Endothelial cell of umbilical vein (primary cell): ENCODE data around the gene GPR18. TPM values are rescaled to one million over a fixed set of nuclear protein-coding genes. Genes with fewer than 3 reads are reported as not detected.
"Not testable (repeated sequence)": the region's sequence is repeated elsewhere in the genome, so short reads cannot be mapped to it uniquely, and the experiment has no call there.

ENCODE experiments used
- BruUV-seq: library from RNA; stranded (reverse); fragments of 400-500 nt; replicated peaks from 2 replicates; lab custom pipeline; 2021; lab: Mats Ljungman, UMichigan
- CTCF ChIA-PET: fragments of 300-600, 350-600 bp; sonication (Branson Sonifier 250); formaldehyde crosslinking; loops from one replicate; lab custom pipeline; 2021; ENCODE audit warnings: antibody characterized with exemption, inconsistent platforms; lab: Charles Lee
- POLR2A ChIA-PET: fragments of 300-600, 350-600 bp; sonication (Branson Sonifier 250); formaldehyde crosslinking; loops from one replicate; lab custom pipeline; 2021; ENCODE audit warnings: antibody characterized with exemption, inconsistent platforms; lab: Charles Lee
- DNase-seq: peaks from one replicate; pipeline ENCODE4 v3.0.0-alpha.2; 2011; ENCODE audit warnings: low read depth, low spot score
- FAIRE-seq: peaks from 2 replicates; lab custom pipeline; 2011; peaks lifted over from hg19 to GRCh38; lab: Jason Lieb, UNC
- H2AFZ ChIP-seq: 2 replicates; pipeline ENCODE4 v1.6.0; 2012; ENCODE audit warnings: low read depth, low read length, control low read depth, inconsistent platforms
- H3K27ac ChIP-seq: 2 replicates; pipeline ENCODE4 v1.5.1; 2011; ENCODE audit warnings: low read depth, mild to moderate bottlenecking, control low read depth, low read length, moderate library complexity; ENCODE audit not compliant: insufficient read depth
- H3K27me3 ChIP-seq, 2 experiments: 2 replicates each; pipeline versions ENCODE4 v1.6.0 to v1.6.1; 2011; ENCODE audit warnings: low read length in 2 of 2, mixed read lengths in 1 of 2; ENCODE audit not compliant: control insufficient read depth in 2 of 2, insufficient read depth in 2 of 2
- H3K36me3 ChIP-seq, 2 experiments: 2 replicates in 1 of 2; 3 replicates in 1 of 2; pipeline ENCODE4 v1.5.1; 2011; ENCODE audit warnings: low read length in 2 of 2, mild to moderate bottlenecking in 1 of 2, moderate library complexity in 1 of 2; ENCODE audit not compliant: control insufficient read depth in 2 of 2, insufficient read depth in 2 of 2; ENCODE audit errors: extremely low read depth in 1 of 2
- H3K4me1 ChIP-seq: 3 replicates; pipeline ENCODE4 v1.5.1; 2011; ENCODE audit warnings: mild to moderate bottlenecking, low read length; ENCODE audit not compliant: control insufficient read depth, insufficient read depth; ENCODE audit errors: extremely low read depth
- H3K4me2 ChIP-seq: 2 replicates; pipeline ENCODE4 v1.6.1; 2011; ENCODE audit warnings: low read length, control low read depth, mixed read lengths; ENCODE audit not compliant: insufficient read depth
- H3K4me3 ChIP-seq, 3 experiments: fragments of 200-600 bp in 1 of 3; sonication (generic), shearing (Covaris generic) in 1 of 3; replicated peaks in 1 of 3; 2 replicates each; pipeline ENCODE4 v1.5.1; 2011 to 2016; ENCODE audit warnings: control low read depth in 3 of 3, low read length in 3 of 3, mild to moderate bottlenecking in 2 of 3, inconsistent platforms in 1 of 3, low read depth in 1 of 3, moderate library complexity in 1 of 3; ENCODE audit not compliant: insufficient read depth in 1 of 3
- H3K79me2 ChIP-seq: 2 replicates; pipeline ENCODE4 v1.6.0; 2012; ENCODE audit warnings: low read length, inconsistent platforms; ENCODE audit not compliant: control insufficient read depth, insufficient read depth
- H3K9ac ChIP-seq: replicated peaks from 2 replicates; pipeline ENCODE3; 2011; ENCODE audit warnings: low read length, control low read depth; ENCODE audit not compliant: insufficient read depth; ENCODE audit errors: extremely low read depth
- H3K9me1 ChIP-seq: replicated peaks from 3 replicates; pipeline ENCODE4 v1.6.0; 2011; ENCODE audit warnings: mild to moderate bottlenecking, low read length; ENCODE audit not compliant: control insufficient read depth, insufficient read depth; ENCODE audit errors: extremely low read depth
- H3K9me3 ChIP-seq: replicated peaks from 2 replicates; pipeline ENCODE4 v1.5.1; 2012; ENCODE audit warnings: low read length, inconsistent platforms; ENCODE audit not compliant: control insufficient read depth, insufficient read depth
- H4K20me1 ChIP-seq: replicated peaks from 2 replicates; pipeline ENCODE3; 2011; ENCODE audit warnings: mild to moderate bottlenecking, low read length; ENCODE audit not compliant: control insufficient read depth, insufficient read depth; ENCODE audit errors: extremely low read depth
- EZH2 ChIP-seq: IDR thresholded peaks from 2 replicates; pipeline ENCODE4 v1.6.1; 2012; ENCODE audit warnings: borderline replicate concordance, low read depth, mild to moderate bottlenecking, moderate library complexity, low read length, inconsistent platforms; ENCODE audit not compliant: severe bottlenecking
- JUN ChIP-seq: IDR thresholded peaks from 2 replicates; pipeline ENCODE4 v1.6.1; 2011; ENCODE audit warnings: borderline replicate concordance, low read depth; ENCODE audit not compliant: insufficient read length, insufficient read depth
- MYC ChIP-seq: IDR thresholded peaks from one replicate; pipeline ENCODE4 v1.6.1; 2011; ENCODE audit warnings: mild to moderate bottlenecking, low read depth, low read length
- POLR2A ChIP-seq: IDR thresholded peaks from 2 replicates; pipeline ENCODE4 v1.6.1; 2012; ENCODE audit warnings: low read depth, mild to moderate bottlenecking, control low read depth, low read length
- POLR2AphosphoS5 ChIP-seq: IDR thresholded peaks from 2 replicates; pipeline ENCODE4 v1.6.1; 2012; ENCODE audit warnings: low read depth, mild to moderate bottlenecking, control low read depth, low read length, moderate library complexity; ENCODE audit not compliant: insufficient read depth
- dilution Hi-C: fragments of 300-500 bp; cut with MboI; formaldehyde crosslinking; loops from one replicate; pipeline ENCODE4 v1.15.0; 2019; ENCODE audit warnings: low sequenced_read_pairs; ENCODE audit not compliant: extremely low pct_ligation_motif_present
- intact Hi-C: fragments of 100-400 bp; cut with micrococcal nuclease; formaldehyde crosslinking; loops from one replicate; pipeline ENCODE4 v1.10.0; 2022
- polyA plus RNA-seq, 4 experiments: library from polyadenylated mRNA; depleted of rRNA in 3 of 4; stranded (reverse) in 3 of 4; unstranded in 1 of 4; fragments of >200 nt; gene quantifications; 2 replicates each; pipeline versions ENCODE4 v1.2.1 to v1.2.3, GENCODE V29; 2011 to 2012; ENCODE audit warnings: missing spikeins in 1 of 4
- total RNA-seq: library from RNA; stranded (reverse); gene quantifications from 2 replicates; pipeline ENCODE4 v1.2.3, GENCODE V29; 2021
- TF ChIP-seq, protein P1 (sequence below), 2 donors: IDR thresholded peaks; 1 replicate in 1 of 2; 2 replicates in 1 of 2; pipeline ENCODE4 v1.5.1; 2011; ENCODE audit warnings: low read length in 2 of 2, mild to moderate bottlenecking in 2 of 2, moderate library complexity in 2 of 2, control low read depth in 1 of 2, inconsistent platforms in 1 of 2, low read depth in 1 of 2; ENCODE audit not compliant: insufficient read depth in 1 of 2; ENCODE audit errors: extremely low read depth in 1 of 2
- TF ChIP-seq, protein P2 (sequence below): IDR thresholded peaks from 2 replicates; pipeline ENCODE4 v1.6.1; 2011; ENCODE audit not compliant: insufficient read depth, insufficient read length

Gene GPR18
- total and polyA plus RNA-seq, 2 donors (not counting 3 experiments of a cell fraction or from before 2014, with no cell fraction given), result not detected

DNA sequence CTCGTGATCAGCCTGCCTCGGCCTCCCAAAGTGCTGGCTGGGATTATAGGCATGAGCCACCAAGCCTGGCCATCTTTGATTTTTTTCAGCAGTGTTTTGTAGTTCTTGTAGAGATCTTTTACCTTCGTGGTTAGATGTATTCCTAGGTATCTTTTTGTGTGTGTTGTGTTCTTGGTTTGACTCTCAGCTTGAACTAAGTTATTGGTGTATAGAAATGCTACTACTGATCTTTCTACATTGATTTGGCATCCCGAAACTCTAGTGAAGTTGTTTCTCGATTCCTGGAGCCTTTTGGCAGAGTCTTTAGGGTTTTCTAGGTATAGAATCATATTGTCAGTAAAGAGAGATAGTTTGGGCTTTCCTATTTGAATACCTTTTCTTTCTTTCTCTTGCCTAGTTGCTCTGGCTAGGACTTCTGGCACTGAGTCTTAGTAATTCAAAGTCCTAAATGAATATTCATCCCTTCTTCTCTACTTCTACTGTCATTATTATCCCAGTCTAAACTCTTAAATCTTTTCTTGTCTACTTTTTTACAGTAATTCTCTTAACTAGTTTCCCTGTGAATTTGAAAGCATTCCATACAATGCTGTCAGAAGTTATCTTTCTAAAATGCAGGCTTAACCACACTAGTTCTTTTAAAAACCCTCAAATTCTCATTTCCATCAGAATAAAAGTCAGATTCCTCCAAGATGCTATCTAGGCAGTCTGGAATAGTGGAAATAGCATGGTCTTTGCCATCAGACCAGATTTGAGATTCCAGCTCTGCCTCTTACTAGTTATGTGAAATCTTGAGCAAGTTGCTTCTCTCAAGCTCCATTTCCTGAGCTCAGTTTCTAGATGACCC is 7.0 kb downstream of the GPR18 start:
- Histone ChIP-seq H3K27me3 (no peaks in the 10 kb centered on the region), H2AFZ (no peak overlapping the region), H3K27ac (no peak overlapping the region), H3K4me2 (no peak overlapping the region), H3K4me3 (no peak overlapping the region), H3K79me2 (no peaks in the 10 kb centered on the region), H4K20me1 (no peaks in the 10 kb centered on the region), H3K4me1 (no peaks in the 10 kb centered on the region), H3K9me3 (no peaks in the 10 kb centered on the region), H3K9ac (no peak overlapping the region), H3K36me3 (peaks cover 0 to 2% of the 10 kb centered on the region in 2 experiments), H3K9me1 (no peaks in the 10 kb centered on the region)
- POLR2A ChIA-PET, result no interaction called here
- BruUV-seq, result no TSS peak
- CTCF ChIA-PET, result interaction anchor here (1.1 kb wide), 1 partner anchor 75 kb away, joined by 4 read pairs; no protein-coding TSS in a partner anchor
- TF ChIP-seq POLR2A (no peak), MYC (no peak), JUN (no peak), EZH2 (no peak), POLR2AphosphoS5 (no peak)
- TF ChIP-seq, protein P1, sequence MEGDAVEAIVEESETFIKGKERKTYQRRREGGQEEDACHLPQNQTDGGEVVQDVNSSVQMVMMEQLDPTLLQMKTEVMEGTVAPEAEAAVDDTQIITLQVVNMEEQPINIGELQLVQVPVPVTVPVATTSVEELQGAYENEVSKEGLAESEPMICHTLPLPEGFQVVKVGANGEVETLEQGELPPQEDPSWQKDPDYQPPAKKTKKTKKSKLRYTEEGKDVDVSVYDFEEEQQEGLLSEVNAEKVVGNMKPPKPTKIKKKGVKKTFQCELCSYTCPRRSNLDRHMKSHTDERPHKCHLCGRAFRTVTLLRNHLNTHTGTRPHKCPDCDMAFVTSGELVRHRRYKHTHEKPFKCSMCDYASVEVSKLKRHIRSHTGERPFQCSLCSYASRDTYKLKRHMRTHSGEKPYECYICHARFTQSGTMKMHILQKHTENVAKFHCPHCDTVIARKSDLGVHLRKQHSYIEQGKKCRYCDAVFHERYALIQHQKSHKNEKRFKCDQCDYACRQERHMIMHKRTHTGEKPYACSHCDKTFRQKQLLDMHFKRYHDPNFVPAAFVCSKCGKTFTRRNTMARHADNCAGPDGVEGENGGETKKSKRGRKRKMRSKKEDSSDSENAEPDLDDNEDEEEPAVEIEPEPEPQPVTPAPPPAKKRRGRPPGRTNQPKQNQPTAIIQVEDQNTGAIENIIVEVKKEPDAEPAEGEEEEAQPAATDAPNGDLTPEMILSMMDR (IDR thresholded peaks at IDR 0.05; ENCODE audit: extremely low read depth in 1 of 2, insufficient read depth in 1 of 2, low read depth in 1 of 2, low read length in 2 of 2), result no peak
- TF ChIP-seq, protein P2, sequence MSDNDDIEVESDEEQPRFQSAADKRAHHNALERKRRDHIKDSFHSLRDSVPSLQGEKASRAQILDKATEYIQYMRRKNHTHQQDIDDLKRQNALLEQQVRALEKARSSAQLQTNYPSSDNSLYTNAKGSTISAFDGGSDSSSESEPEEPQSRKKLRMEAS, result no peak
- dilution Hi-C loops (loop anchor here (25.0 kb wide), 1 partner anchor 89 kb away; no protein-coding TSS in a partner anchor), intact Hi-C loops (no loop called here)
- DNase-seq (no peak), FAIRE-seq (no peak)

DNA sequence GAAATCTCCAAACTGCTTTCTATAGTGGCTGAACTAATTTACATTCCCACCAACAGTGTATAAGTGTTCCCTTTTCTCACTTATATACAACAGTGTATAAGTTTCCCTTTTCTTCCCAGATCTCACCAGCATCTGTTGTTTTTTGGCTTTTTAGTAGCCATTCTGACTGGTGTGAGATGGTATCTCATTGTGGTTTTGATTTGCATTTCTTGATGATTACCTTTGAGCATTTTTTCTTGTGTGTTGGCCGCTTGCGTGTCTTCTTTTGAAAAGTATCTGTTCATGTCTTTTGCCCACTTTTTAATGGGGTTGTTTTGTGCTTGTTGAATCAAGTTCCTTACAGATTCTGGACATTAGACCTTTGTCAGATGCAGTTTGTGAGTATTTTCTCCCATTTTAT is 8.6 kb downstream of the GPR18 start:
- H3K4me1 ChIP-seq, DNase-seq: not testable (repeated sequence)
- dilution Hi-C loops, result loop anchor here (25.0 kb wide), 1 partner anchor 87 kb away; no protein-coding TSS in a partner anchor

DNA sequence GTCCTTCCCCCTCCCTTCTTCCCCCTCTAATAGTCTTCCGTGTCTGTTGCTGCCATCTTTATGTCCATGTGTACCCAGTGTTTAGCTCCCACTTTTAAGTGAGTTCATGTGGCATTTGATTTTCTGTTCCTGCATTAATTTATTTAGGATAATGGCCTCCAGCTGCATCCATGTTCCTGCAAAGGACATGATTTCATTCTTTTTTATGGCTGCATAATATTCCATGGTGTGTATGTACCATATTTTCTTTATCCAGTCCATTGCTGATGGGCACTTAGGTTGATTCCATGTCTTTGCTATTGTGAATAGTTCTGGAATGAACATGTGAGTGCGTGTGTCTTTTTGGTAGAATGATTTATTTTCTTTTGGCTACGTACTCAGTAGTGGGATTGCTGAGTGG is 9.0 kb downstream of the GPR18 start:
- H3K4me3 ChIP-seq, BruUV-seq, POLR2A ChIA-PET, dilution Hi-C loops, H3K9me1 ChIP-seq, H3K9me3 ChIP-seq, H3K79me2 ChIP-seq, H4K20me1 ChIP-seq, intact Hi-C loops, H2AFZ ChIP-seq, H3K27me3 ChIP-seq, H3K27ac ChIP-seq, H3K36me3 ChIP-seq, H3K9ac ChIP-seq, CTCF ChIA-PET, H3K4me2 ChIP-seq, H3K4me1 ChIP-seq, FAIRE-seq, DNase-seq: not testable (repeated sequence)

More for the DNA sequence above, 8.6 kb downstream of the GPR18 start:
- H3K27ac ChIP-seq, H3K4me3 ChIP-seq, H3K9me1 ChIP-seq, H3K79me2 ChIP-seq, BruUV-seq, H3K4me2 ChIP-seq, H4K20me1 ChIP-seq, H3K36me3 ChIP-seq, H2AFZ ChIP-seq, CTCF ChIA-PET, H3K27me3 ChIP-seq, H3K9me3 ChIP-seq, intact Hi-C loops, H3K9ac ChIP-seq, FAIRE-seq, POLR2A ChIA-PET: not testable (repeated sequence)
